H1 (cell line): ENCODE measurements around the gene CIC. TPM values are rescaled to one million over a fixed set of nuclear protein-coding genes. Genes with fewer than 3 reads are reported as not detected.

ENCODE experiments used
- CTCF ChIA-PET: fragments of 300-600 bp; sonication (Branson Sonifier 250); formaldehyde crosslinking; loops from one replicate; lab custom pipeline; 2021; ENCODE audit not compliant: partially characterized antibody; lab: Charles Lee
- POLR2A ChIA-PET: fragments of 300-600 bp; sonication (Branson Sonifier 250); formaldehyde crosslinking; loops from one replicate; lab custom pipeline; 2021; ENCODE audit warnings: inconsistent platforms; ENCODE audit not compliant: partially characterized antibody; lab: Charles Lee
- DNase-seq, 2 experiments: peaks; one replicate each; pipeline versions ENCODE4 v3.0.0 to v3.0.0-alpha.2; 2010 to 2022; ENCODE audit warnings: low spot score in 2 of 2, low read depth in 1 of 2, mixed read lengths in 1 of 2
- FAIRE-seq: peaks from 2 replicates; lab custom pipeline; 2011; peaks lifted over from hg19 to GRCh38; lab: Jason Lieb, UNC
- H2AFZ ChIP-seq: 2 replicates; pipeline ENCODE4 v1.8.1; 2012; ENCODE audit warnings: low read length, inconsistent platforms
- H2AK5ac ChIP-seq: 2 replicates; pipeline ENCODE4 v1.6.1; 2013; ENCODE audit warnings: low read depth, low read length
- H2BK120ac ChIP-seq: replicated peaks from 2 replicates; pipeline ENCODE3; 2013; ENCODE audit warnings: low read depth, low read length, inconsistent platforms
- H2BK12ac ChIP-seq: 2 replicates; pipeline ENCODE4 v1.6.1; 2013; ENCODE audit warnings: low read depth, low read length
- H2BK15ac ChIP-seq: 2 replicates; pipeline ENCODE4 v1.6.1; 2013; ENCODE audit warnings: low read length
- H2BK20ac ChIP-seq: 2 replicates; pipeline ENCODE4 v1.6.1; 2013; ENCODE audit warnings: low read length
- H2BK5ac ChIP-seq: 2 replicates; pipeline ENCODE4 v1.6.1; 2013; ENCODE audit warnings: low read depth, low read length
- H3K14ac ChIP-seq: 2 replicates; pipeline ENCODE4 v1.6.1; 2013; ENCODE audit warnings: inconsistent platforms; ENCODE audit not compliant: insufficient read length
- H3K18ac ChIP-seq: 2 replicates; pipeline ENCODE4 v1.6.1; 2013; ENCODE audit warnings: low read length; ENCODE audit errors: extremely low read depth
- H3K23ac ChIP-seq: 2 replicates; pipeline ENCODE4 v1.6.1; 2013; ENCODE audit warnings: inconsistent platforms; ENCODE audit not compliant: insufficient read length
- H3K23me2 ChIP-seq: 2 replicates; pipeline ENCODE4 v1.6.1; 2013; ENCODE audit warnings: low read depth, low read length
- H3K27ac ChIP-seq: 2 replicates; pipeline ENCODE4 v1.6.1; 2011; ENCODE audit warnings: low read depth, low read length, inconsistent platforms
- H3K27me3 ChIP-seq, 4 experiments: replicated peaks in 1 of 4; 1 replicate in 1 of 4; 2 replicates in 3 of 4; pipeline versions ENCODE4 v1.6.1 to v1.8.1; 2011 to 2013; ENCODE audit warnings: low read length in 3 of 4, mild to moderate bottlenecking in 3 of 4, inconsistent platforms in 2 of 4, mixed read lengths in 2 of 4, moderate library complexity in 1 of 4; ENCODE audit not compliant: control insufficient read depth in 3 of 4, insufficient read depth in 3 of 4; ENCODE audit errors: extremely low read depth in 1 of 4
- H3K36me3 ChIP-seq, 4 experiments: 2 replicates each; pipeline versions ENCODE4 v1.6.1 to v1.8.1; 2011 to 2013; ENCODE audit warnings: mild to moderate bottlenecking in 4 of 4, low read length in 3 of 4, moderate library complexity in 2 of 4, control low read depth in 1 of 4, inconsistent platforms in 1 of 4; ENCODE audit not compliant: insufficient read depth in 4 of 4, control insufficient read depth in 2 of 4
- H3K4ac ChIP-seq: replicated peaks from 2 replicates; pipeline ENCODE3; 2013; ENCODE audit warnings: low read length, low read depth, mixed read lengths, inconsistent platforms; ENCODE audit not compliant: insufficient read length
- H3K4me1 ChIP-seq, 4 experiments: replicated peaks in 1 of 4; 1 replicate in 1 of 4; 2 replicates in 3 of 4; pipeline versions ENCODE4 v1.6.1 to v1.8.1; 2011 to 2013; ENCODE audit warnings: low read length in 3 of 4, inconsistent platforms in 2 of 4, mixed read lengths in 1 of 4; ENCODE audit not compliant: insufficient read depth in 4 of 4, control insufficient read depth in 3 of 4
- H3K4me2 ChIP-seq, 2 experiments: 2 replicates each; pipeline versions ENCODE4 v1.6.1 to v1.8.1; 2011 to 2013; ENCODE audit warnings: low read depth in 2 of 2, low read length in 2 of 2, control low read depth in 1 of 2, inconsistent platforms in 1 of 2, mild to moderate bottlenecking in 1 of 2; ENCODE audit not compliant: insufficient read depth in 1 of 2
- H3K4me3 ChIP-seq, 4 experiments: fragments of 200-600, 300-600 bp in 1 of 4; sonication (generic), shearing (Covaris generic), sonication (Bioruptor Twin) in 1 of 4; 2 replicates each; pipeline versions ENCODE4 v1.5.1 to v1.8.1; 2011 to 2016; ENCODE audit warnings: low read length in 4 of 4, low read depth in 3 of 4, control low read depth in 2 of 4, inconsistent platforms in 2 of 4, mild to moderate bottlenecking in 2 of 4, mixed read lengths in 1 of 4, moderate library complexity in 1 of 4; ENCODE audit not compliant: insufficient read depth in 2 of 4; ENCODE audit errors: extremely low read depth in 1 of 4
- H3K56ac ChIP-seq: replicated peaks from 2 replicates; pipeline ENCODE3; 2013; ENCODE audit warnings: low read depth, mild to moderate bottlenecking, mixed read lengths, low read length, inconsistent platforms; ENCODE audit not compliant: insufficient read length
- H3K79me1 ChIP-seq: 2 replicates; pipeline ENCODE4 v1.6.1; 2013; ENCODE audit warnings: low read depth, low read length, control low read depth
- H3K79me2 ChIP-seq, 2 experiments: 2 replicates each; pipeline versions ENCODE4 v1.6.1 to v1.8.1; 2012 to 2013; ENCODE audit warnings: low read length in 2 of 2, mild to moderate bottlenecking in 2 of 2, inconsistent platforms in 1 of 2; ENCODE audit not compliant: insufficient read depth in 2 of 2, control insufficient read depth in 1 of 2
- H3K9ac ChIP-seq, 4 experiments: replicated peaks in 1 of 4; 1 replicate in 1 of 4; 2 replicates in 3 of 4; pipeline versions ENCODE4 v1.6.1 to v1.8.1; 2011 to 2013; ENCODE audit warnings: low read depth in 3 of 4, low read length in 3 of 4, control low read depth in 2 of 4, mild to moderate bottlenecking in 2 of 4, moderate library complexity in 2 of 4, inconsistent platforms in 1 of 4; ENCODE audit errors: extremely low read depth in 1 of 4
- H3K9me3 ChIP-seq, 2 experiments: 2 replicates each; pipeline versions ENCODE4 v1.6.1 to v1.8.1; 2012 to 2013; ENCODE audit warnings: mild to moderate bottlenecking in 2 of 2, moderate library complexity in 2 of 2, control low read depth in 1 of 2, inconsistent platforms in 1 of 2, low read depth in 1 of 2, low read length in 1 of 2, mixed read lengths in 1 of 2; ENCODE audit not compliant: insufficient read depth in 2 of 2
- H4K20me1 ChIP-seq, 2 experiments: replicated peaks in 1 of 2; 2 replicates each; pipeline versions ENCODE3 to v1.8.1; 2011 to 2013; ENCODE audit warnings: inconsistent platforms in 2 of 2, low read length in 2 of 2, mild to moderate bottlenecking in 1 of 2; ENCODE audit not compliant: insufficient read depth in 2 of 2, control insufficient read depth in 1 of 2
- H4K5ac ChIP-seq: 2 replicates; pipeline ENCODE4 v1.6.1; 2013; ENCODE audit warnings: low read length, low read depth, mixed read lengths, inconsistent platforms; ENCODE audit not compliant: insufficient read length
- H4K8ac ChIP-seq: 2 replicates; pipeline ENCODE4 v1.8.0; 2013; ENCODE audit warnings: mild to moderate bottlenecking, moderate library complexity, low read length, inconsistent platforms; ENCODE audit not compliant: insufficient read depth; ENCODE audit errors: extremely low read depth
- H4K91ac ChIP-seq: replicated peaks from 2 replicates; pipeline ENCODE3; 2013; ENCODE audit warnings: low read length, mixed read lengths, inconsistent platforms; ENCODE audit not compliant: insufficient read length
- CTBP2 ChIP-seq: IDR thresholded peaks from 2 replicates; pipeline ENCODE4 v1.7.0; 2011; ENCODE audit warnings: borderline replicate concordance, mild to moderate bottlenecking, moderate library complexity, mixed read lengths, low read length; ENCODE audit not compliant: insufficient read depth, insufficient read length
- WGBS, 2 experiments: shearing (Covaris generic) in 1 of 2; methylation state at CpG; one replicate each; pipeline versions ENCODE4 v1.1.6 to v1.1.7; 2013 to 2015; ENCODE audit warnings: low lambda C conversion rate in 2 of 2, mixed read lengths in 2 of 2, inconsistent platforms in 1 of 2, low coverage in 1 of 2, missing lambda C conversion rate in 1 of 2; ENCODE audit not compliant: insufficient replicate concordance in 2 of 2, insufficient coverage in 1 of 2, insufficient read length in 1 of 2; ENCODE audit errors: extremely low coverage in 1 of 2, missing lambda C conversion rate in 1 of 2; 5-methylcytosine and 5-hydroxymethylcytosine counted together
- polyA plus RNA-seq, 7 experiments: library from polyadenylated mRNA; depleted of rRNA in 3 of 7; stranded (reverse) in 5 of 7; unstranded in 2 of 7; fragments of >200 nt in 5 of 7; fragments of 200-250 nt in 2 of 7; gene quantifications; 1 replicate in 5 of 7; 2 replicates in 1 of 7; 4 replicates in 1 of 7; pipeline versions ENCODE4 v1.2.1 to v1.2.3, GENCODE V29; 2011 to 2013; ENCODE audit warnings: missing spikeins in 2 of 7, mixed read lengths in 2 of 7
- total RNA-seq: library from RNA; stranded (reverse); fragmentation: NEBNext Ultra II Directional; extraction: Animal tissue kit (Norgen Biotek cat#: 25700); gene quantifications from 2 replicates; pipeline ENCODE4 v1.2.1, GENCODE V29; 2021

The CIC gene
- total and polyA plus RNA-seq, 2 of the 8 experiments (the other 6 are each of a cell fraction or from before 2014, with no cell fraction given) = 13.2 to 43.6 TPM

DNA sequence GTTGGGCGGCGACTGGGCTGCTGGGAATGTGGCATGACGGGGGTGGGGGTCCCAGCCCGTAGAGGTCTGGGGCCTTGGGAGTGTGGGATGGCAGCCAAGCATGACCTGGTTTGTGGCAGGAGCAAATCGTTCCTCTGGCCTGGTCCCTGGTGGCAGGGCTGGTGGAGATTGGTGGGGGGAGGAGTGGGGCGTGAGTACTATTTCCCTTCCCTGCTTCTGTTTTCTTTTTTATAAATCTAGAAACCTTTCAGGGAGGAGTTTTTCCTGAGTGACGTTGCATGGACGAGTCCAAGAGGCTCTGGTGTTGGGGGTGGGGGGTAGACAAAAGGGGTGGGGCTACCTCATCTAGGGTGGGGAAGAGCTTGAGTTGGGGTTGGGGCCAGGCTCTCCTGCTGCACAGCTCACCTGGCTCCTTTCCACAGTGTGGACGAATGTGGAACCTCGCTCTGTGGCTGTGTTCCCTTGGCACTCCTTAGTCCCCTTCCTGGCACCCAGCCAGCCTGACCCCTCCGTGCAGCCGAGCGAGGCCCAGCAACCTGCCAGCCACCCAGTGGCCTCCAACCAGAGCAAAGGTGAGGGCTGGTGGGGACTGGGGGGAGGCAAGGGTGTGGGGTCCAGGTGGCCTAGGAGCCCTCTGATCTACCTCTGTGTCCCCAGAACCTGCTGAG is 17.4 kb downstream of the CIC start:
- Histone ChIP-seq H3K14ac (no peak overlapping the region), H3K4me1 (peaks cover 9 to 32% (median 26%) of the 10 kb centered on the region in 4 experiments), H2BK5ac (no peak overlapping the region), H3K9me3 (no peaks in the 10 kb centered on the region), H2AFZ (no peak overlapping the region), H4K8ac (no peak overlapping the region), H4K91ac (no peak overlapping the region), H4K5ac (no peak overlapping the region), H3K4ac (no peak overlapping the region), H3K79me2 (peaks cover 0 to 22% of the 10 kb centered on the region in 2 experiments; a peak in 2 of 4 replicates), H2BK20ac (no peak overlapping the region), H3K18ac (no peak overlapping the region), H3K36me3 (peaks cover 13 to 37% (median 35%) of the 10 kb centered on the region in 4 experiments; a peak in 7 of 8 replicates), H3K23me2 (peaks cover 21% of the 10 kb centered on the region), H4K20me1 (peaks cover 3 to 17% of the 10 kb centered on the region in 2 experiments), H3K27ac (no peak overlapping the region), H2BK12ac (no peak overlapping the region), H3K4me3 (no peak overlapping the region), H2BK15ac (no peak overlapping the region), H2AK5ac (no peak overlapping the region), H3K23ac (no peak overlapping the region), H3K9ac (no peak overlapping the region), H3K27me3 (no peaks in the 10 kb centered on the region), H3K79me1 (peaks cover 28% of the 10 kb centered on the region), H3K56ac (no peak overlapping the region), H3K4me2 (peak overlapping the region in 1 of 2 experiments; percentile 97; a peak in 1 of 4 replicates), H2BK120ac (no peak overlapping the region)
- POLR2A ChIA-PET = interaction anchor here (1.1 to 4.3 kb wide), 2 partner anchors 9 to 14 kb away, joined by 3 to 20 read pairs; no protein-coding TSS in a partner anchor
- FAIRE-seq = no peak
- WGBS, 2 experiments = 92% methylated on average over 13 of the region's 13 CpGs; no CpG with 5 or more reads in 1 of the 2 experiments
- no peak for DNase-seq
- CTCF ChIA-PET = interaction anchor here (6.6 kb wide), 1 partner anchor 10 kb away, joined by 41 read pairs; no protein-coding TSS in a partner anchor
- no peak for TF ChIP-seq CTBP2
